ENCODE data around the gene DYNLRB2. TPM values are rescaled to one million over a fixed set of nuclear protein-coding genes. Genes with fewer than 3 reads are reported as not detected.

The DYNLRB2 gene
- not detected for total RNA-seq

GRCh38 chr16:80540516-80541305 lies at the start of gene DYNLRB2:
Gene DYNLRB2 (plus strand): TSS chr16:80540993. CDS start chr16:80541077, 84 bp downstream.
- FAIRE-seq = no peak

GRCh38 chr16:80500116-80500859 lies 40.5 kb upstream of the DYNLRB2 start:
- no peak for DNase-seq (ENCODE audit: low spot score in 2 of 2)
- FAIRE-seq = no peak

More at GRCh38 chr16:80540516-80541305, at the start of gene DYNLRB2:
- peak; percentile 83 to 93 for DNase-seq (ENCODE audit: low spot score in 2 of 2)

GRCh38 chr16:80500961-80501525 lies 39.8 kb upstream of the DYNLRB2 start:
- FAIRE-seq (no peak), DNase-seq (ENCODE audit: low spot score in 2 of 2) (no peak)

GRCh38 chr16:80503107-80503506 lies 37.7 kb upstream of the DYNLRB2 start:
- no peak for FAIRE-seq
- no peak for DNase-seq (ENCODE audit: low spot score in 2 of 2)

GRCh38 chr16:80507538-80507937 lies 33.3 kb upstream of the DYNLRB2 start:
- FAIRE-seq (no peak), DNase-seq (ENCODE audit: low spot score in 2 of 2) (no peak)

- no peak for DNase-seq (ENCODE audit: low spot score in 2 of 2)
Observed at GRCh38 chr16:80509872-80510271, 30.9 kb upstream of the DYNLRB2 start.

GRCh38 chr16:80511824-80512592 lies 28.8 kb upstream of the DYNLRB2 start:
- DNase-seq (ENCODE audit: low spot score in 2 of 2) (no peak), FAIRE-seq (no peak)

More at GRCh38 chr16:80509872-80510271, 30.9 kb upstream of the DYNLRB2 start:
- no peak for FAIRE-seq

GRCh38 chr16:80512593-80512853 lies 28.3 kb upstream of the DYNLRB2 start:
- no peak for FAIRE-seq

GRCh38 chr16:80515374-80515773 lies 25.4 kb upstream of the DYNLRB2 start:
- no peak for DNase-seq (ENCODE audit: low spot score in 2 of 2)
- FAIRE-seq = no peak

More at GRCh38 chr16:80512593-80512853, 28.3 kb upstream of the DYNLRB2 start:
- DNase-seq (ENCODE audit: low spot score in 2 of 2) = no peak

GRCh38 chr16:80517846-80518245 lies 22.9 kb upstream of the DYNLRB2 start:
- DNase-seq (ENCODE audit: low spot score in 2 of 2) (no peak), FAIRE-seq (no peak)

- no peak for DNase-seq (ENCODE audit: low spot score in 2 of 2)
- no peak for FAIRE-seq
Observed at GRCh38 chr16:80518436-80518835, 22.4 kb upstream of the DYNLRB2 start.

- no peak for DNase-seq (ENCODE audit: low spot score in 2 of 2)
- FAIRE-seq = no peak
Observed at GRCh38 chr16:80519189-80519588, 21.6 kb upstream of the DYNLRB2 start.

- FAIRE-seq (no peak), DNase-seq (ENCODE audit: low spot score in 2 of 2) (no peak)
Observed at GRCh38 chr16:80525420-80525819, 15.4 kb upstream of the DYNLRB2 start.

- peak; percentile 74 for FAIRE-seq
Observed at GRCh38 chr16:80526418-80527061, 14.3 kb upstream of the DYNLRB2 start.

GRCh38 chr16:80527297-80527696 lies 13.5 kb upstream of the DYNLRB2 start:
- DNase-seq (ENCODE audit: low spot score in 2 of 2) (no peak), FAIRE-seq (no peak)

More at GRCh38 chr16:80526418-80527061, 14.3 kb upstream of the DYNLRB2 start:
- DNase-seq (ENCODE audit: low spot score in 2 of 2) = peak in 1 of 2 donors; percentile 31

- DNase-seq (ENCODE audit: low spot score in 2 of 2) (no peak), FAIRE-seq (no peak)
Observed at GRCh38 chr16:80530479-80530878, 10.3 kb upstream of the DYNLRB2 start.

- DNase-seq (ENCODE audit: low spot score in 2 of 2) (no peak), FAIRE-seq (no peak)
Observed at GRCh38 chr16:80536238-80536637, 4.6 kb upstream of the DYNLRB2 start.

- DNase-seq (ENCODE audit: low spot score in 2 of 2) (no peak), FAIRE-seq (no peak)
Observed at GRCh38 chr16:80541306-80541694, 507 bp downstream of the DYNLRB2 start.

- no peak for FAIRE-seq
- no peak for DNase-seq (ENCODE audit: low spot score in 2 of 2)
Observed at GRCh38 chr16:80543162-80543561, 2.4 kb downstream of the DYNLRB2 start.

- FAIRE-seq = no peak
Observed at GRCh38 chr16:80544326-80544725, 3.5 kb downstream of the DYNLRB2 start.

More at GRCh38 chr16:80544326-80544725, 3.5 kb downstream of the DYNLRB2 start:
- no peak for DNase-seq (ENCODE audit: low spot score in 2 of 2)

All from frontal cortex (tissue), 4 donors.